ENCODE results near the gene CCL19.
A peak's percentile ranks its signal among the peaks of the same experiment; 100 is the strongest.
"Not testable (repeated sequence)": the region's sequence is repeated elsewhere in the genome, so short reads cannot be mapped to it uniquely, and the experiment has no call there.

Gene CCL19

DNA sequence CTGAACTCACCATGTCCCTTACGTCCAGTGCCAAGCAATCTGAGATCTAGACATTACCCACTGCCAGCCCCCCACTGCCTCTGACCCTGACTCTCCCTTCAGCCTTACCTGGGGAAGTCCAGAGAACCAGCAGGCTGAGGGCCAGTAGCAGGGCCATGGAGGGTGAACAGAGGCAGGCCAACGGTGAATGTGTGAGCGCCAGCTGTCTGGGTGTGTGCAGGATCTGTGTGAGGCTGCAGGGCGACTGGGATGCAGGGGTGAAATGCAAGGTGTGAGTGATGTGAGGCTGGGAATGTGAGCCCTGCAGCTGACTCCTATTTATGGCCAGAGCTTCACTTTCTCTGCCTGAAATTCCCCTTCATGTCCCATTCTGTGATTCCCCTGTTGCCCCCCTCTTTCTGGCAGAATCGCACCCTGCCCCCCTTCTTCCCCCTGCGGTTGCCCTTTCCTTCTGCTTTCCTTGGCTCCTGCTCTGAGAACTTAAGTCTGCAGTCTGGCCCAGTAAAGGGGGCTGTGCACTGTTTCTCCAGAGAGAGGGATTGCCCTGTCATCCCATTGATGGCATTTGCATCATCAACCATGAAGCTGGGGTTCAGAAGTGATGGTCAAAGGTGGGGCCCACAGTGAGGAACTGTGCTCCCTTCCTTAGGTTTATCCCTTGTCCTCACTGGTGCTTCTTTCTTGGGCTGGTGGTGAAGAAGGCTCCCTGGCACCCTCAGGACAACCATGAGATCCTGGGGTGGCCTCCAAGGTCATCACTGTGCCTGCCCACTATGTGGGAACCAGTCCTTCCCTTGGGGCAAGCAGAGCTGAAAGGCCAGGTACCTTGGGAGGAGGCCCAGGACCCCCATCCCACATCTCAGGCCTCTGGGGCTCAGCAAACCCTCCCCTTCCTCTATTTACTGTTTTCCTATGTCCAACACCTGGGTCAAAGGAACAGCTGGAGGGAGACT is at the start of gene CCL19:
TSS of gene CCL19 (minus strand) at position 294 of the 953 bp plus-strand sequence. CDS start at position 157, 137 bp downstream.
- no peak for DNase-seq (ENCODE audit: low spot score)

- not testable (repeated sequence) for DNase-seq (ENCODE audit: low spot score)
Observed at GRCh38 chr9:34740176-34740575, 49.1 kb upstream of the CCL19 start.

GRCh38 chr9:34737677-34738260 is 46.7 kb upstream of the CCL19 start:
- DNase-seq (ENCODE audit: low spot score) = no peak

DNA sequence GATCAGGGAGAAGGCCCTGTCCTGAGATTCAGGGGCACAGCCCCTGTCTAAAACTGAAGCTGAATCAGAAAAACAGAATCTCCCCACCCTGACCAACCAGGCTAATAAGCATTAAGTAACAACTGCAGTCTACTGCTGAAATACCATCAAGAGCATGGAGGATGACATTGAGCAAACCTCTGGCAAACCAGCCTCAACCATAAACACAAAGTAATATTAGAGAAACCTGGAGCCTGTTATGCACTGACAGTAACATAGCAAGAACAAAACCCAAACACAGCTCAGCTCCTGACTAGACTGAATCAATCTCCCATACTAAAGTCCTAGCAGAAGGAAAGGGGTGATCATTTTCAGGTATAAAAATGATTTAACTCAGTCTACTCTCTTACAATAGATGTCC is 43.6 kb upstream of the CCL19 start:
- no peak for DNase-seq (ENCODE audit: low spot score)

- DNase-seq (ENCODE audit: low spot score) = no peak
Observed at GRCh38 chr9:34732886-34733285, 41.8 kb upstream of the CCL19 start.

DNA sequence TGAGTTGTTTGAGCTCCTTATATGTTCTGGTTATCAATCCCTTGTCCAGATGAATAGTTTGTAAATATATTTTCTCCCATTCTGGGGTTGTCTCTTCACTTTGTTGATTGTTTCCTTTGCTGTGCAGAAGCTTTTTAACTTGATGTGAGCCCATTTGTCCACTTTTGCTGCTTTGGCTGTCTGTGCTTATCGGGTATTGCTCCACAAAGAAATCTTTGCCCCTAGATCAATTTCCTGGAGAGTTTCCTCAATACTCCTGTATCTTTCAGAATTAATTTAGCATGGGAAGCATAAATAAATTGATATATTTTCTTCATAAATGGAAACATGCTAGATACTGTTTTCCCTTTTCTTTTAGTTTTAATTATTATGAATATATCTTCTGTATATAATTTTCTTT is 41.4 kb upstream of the CCL19 start:
- no peak for DNase-seq (ENCODE audit: low spot score)

DNA sequence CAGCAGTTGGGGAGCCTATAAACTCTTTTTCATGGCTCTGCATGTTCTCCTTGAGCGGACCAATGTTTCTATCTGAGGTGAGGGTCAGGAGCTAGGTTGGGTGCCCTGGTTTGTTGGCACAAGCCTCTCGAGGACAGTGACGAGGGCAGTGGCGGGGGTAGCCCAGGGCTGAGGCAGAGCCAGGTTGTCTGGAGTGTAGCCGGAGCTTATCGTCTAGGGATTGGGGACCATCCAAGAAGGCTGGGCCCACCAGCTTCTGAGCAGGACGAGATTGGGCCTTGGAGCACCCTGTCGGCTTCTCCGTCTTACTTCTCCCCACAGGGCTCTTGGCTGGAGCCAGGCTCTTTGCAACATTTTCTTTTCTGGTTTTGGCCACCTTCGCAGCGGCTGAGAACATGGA is 32.1 kb upstream of the CCL19 start:
- no peak for DNase-seq (ENCODE audit: low spot score)

- DNase-seq (ENCODE audit: low spot score) = not testable (repeated sequence)
Observed at GRCh38 chr9:34719769-34720025, 28.6 kb upstream of the CCL19 start.

DNA sequence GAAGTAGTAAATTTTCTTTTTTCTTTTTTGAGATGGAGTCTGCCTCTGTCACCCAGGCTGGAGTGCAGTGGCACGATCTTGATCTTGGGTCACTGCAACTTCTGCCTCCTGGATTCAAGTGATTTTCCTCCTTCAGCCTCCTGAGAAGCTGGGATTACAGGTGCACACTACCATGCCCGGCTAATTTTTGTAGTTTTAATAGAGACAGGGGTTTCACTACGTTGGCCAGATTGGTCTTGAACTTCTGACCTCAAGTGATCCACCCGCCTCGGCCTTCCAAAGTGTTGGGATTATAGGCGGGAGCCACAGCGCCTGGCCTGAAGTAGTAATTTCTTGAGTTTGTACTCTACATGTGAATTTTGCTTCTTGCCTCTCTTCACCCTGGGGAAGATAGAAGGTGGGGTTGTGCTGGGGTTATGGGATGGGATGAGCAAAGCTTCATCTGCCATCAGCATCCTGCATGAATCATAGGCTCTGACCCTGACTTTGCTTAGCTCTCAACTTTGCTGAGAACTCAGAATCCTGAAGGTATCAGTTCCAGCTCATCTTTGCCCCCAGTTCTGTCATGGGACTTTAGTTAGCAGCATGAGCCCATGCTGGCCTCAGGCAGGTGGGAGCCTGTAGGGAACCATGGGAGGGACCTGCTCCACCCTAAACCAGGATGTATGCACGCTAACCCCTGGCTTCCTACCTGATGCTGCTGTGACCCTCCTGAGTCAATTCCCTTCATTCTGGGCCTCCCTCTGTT is 28.1 kb upstream of the CCL19 start:
- no peak for DNase-seq (ENCODE audit: low spot score)

- DNase-seq (ENCODE audit: low spot score) = no peak
Observed at GRCh38 chr9:34717996-34718614, 27.0 kb upstream of the CCL19 start.

DNA sequence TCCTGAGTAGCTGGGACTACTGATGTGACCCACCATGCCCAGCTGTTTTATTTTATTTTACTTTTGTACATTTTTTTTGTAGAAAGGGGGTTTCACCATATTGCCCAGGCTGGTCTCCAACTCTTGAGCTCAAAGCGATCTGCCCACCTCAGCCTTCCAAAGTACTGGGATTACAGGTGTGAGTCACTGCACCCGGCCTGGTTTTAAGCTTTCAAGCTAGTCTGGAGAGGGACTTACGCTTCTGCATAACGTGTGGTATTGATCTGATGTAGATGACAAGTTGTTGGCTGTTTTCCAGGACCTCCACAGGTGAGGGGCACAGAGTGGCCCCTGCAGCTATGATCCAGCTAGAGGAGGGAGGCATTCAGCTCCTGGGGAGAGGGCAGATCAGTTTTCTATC is 25.6 kb upstream of the CCL19 start:
- DNase-seq (ENCODE audit: low spot score) = no peak

GRCh38 chr9:34715639-34716215 is 24.7 kb upstream of the CCL19 start:
- DNase-seq (ENCODE audit: low spot score) = no peak

DNA sequence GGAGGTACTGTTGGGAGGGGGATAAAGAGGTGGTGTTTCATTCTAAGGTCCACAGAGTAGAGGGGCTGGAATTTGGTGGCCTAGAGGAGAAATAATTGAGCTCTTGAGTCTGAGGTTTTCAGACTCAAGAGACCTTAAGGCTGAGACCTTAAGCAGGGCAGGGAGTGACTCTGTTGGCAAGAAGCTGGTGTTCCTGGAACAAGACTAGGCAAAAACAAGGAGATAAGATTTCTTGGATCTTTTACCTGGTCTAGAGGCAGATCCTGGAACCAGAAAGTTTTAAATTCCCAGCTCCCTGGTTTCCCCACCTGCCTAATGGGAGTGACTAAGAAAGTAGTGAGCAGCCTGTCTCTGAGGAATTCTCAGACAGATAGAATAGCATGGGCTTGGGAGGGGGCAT is 22.9 kb upstream of the CCL19 start:
- no peak for DNase-seq (ENCODE audit: low spot score)

DNA sequence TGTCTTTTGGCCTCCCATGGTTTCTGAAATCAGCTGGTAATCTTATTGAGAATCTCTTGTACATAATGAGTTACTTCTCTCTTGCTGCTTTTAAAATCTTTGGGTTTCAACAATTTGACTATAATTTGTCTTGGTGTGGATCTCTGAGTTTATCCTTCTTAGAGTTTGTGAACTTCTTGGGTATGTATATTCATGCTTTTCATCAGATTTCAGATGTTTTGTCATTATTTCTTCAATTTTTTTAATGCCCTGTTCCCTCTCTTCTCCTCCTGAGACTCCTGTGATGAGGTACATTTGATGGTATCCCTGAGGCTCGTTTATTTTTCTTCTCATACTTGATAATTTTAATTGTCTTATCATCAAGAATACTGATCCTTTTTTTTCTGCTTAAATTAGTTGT is 21.1 kb upstream of the CCL19 start:
- DNase-seq (ENCODE audit: low spot score) = no peak

DNA sequence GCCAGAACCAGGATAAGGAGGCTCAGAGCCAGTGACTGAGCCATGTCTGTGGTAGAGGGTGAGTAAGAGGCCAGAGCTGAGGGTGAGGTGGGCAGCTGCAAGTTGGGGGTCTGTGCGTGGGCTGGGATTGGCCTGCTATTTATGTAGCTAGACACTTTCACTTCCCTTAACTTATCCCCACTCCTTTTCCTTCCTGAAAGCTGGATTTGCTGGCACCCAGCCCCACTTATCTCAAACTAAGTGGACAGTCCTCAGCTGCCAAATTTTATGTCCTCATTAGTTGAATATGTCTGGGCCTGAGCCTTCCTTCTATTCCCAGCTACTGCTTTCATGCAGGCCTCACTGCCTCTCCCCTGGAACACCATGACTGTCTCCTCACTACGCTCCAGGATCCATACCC is 18.9 kb upstream of the CCL19 start, which contains the start of gene CCL21:
TSS of gene CCL21 (minus strand) at position 114 of the 400 bp plus-strand sequence. CDS start at position 44, 70 bp downstream.
- no peak for DNase-seq (ENCODE audit: low spot score)

- no peak for DNase-seq (ENCODE audit: low spot score)
Observed at GRCh38 chr9:34709196-34709978, 18.3 kb upstream of the CCL19 start.

GRCh38 chr9:34707130-34707529 is 16.1 kb upstream of the CCL19 start:
- no peak for DNase-seq (ENCODE audit: low spot score)

GRCh38 chr9:34701769-34702736 is 11.0 kb upstream of the CCL19 start:
- peak; percentile 89 for DNase-seq (ENCODE audit: low spot score)

- peak; percentile 94 for DNase-seq (ENCODE audit: low spot score)
Observed at GRCh38 chr9:34701023-34701768, 10.1 kb upstream of the CCL19 start.

Measured in iPS-NIHi11 (cell line).